ENCODE measurements around the gene RLF.

Gene RLF

DNA sequence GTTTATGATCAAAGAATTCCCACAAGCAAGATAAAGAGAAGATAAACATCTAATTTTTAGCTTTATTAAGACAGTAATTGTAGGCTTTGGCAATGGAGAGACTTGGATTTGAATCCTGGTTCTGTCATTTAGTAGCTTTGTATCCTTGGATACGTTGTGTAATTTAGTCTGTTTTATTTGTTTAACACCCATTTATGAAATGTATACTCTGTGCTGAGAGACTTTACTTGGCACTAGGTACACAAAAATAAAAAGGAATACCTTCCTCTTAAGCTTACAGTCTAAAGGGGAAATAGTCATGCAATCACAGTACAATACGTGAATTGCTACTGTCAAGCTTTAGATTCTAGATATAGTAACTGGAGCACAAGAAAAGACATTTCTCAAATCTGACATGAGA, 120.7 kb downstream of the RLF start:
- DNase-seq, result no peak
